NCI-H748 (cell line): ENCODE data around the gene ACTG2.
A peak's percentile ranks its signal among the peaks of the same experiment; 100 is the strongest.
"Not testable (repeated sequence)": the region's sequence is repeated elsewhere in the genome, so short reads cannot be mapped to it uniquely, and the experiment has no call there.

Source experiments
- DNase-seq: peaks from one replicate; lab custom pipeline; 2025; ENCODE audit not compliant: unreplicated experiment; lab: John Stamatoyannopoulos, UW

ACTG2 gene

DNA sequence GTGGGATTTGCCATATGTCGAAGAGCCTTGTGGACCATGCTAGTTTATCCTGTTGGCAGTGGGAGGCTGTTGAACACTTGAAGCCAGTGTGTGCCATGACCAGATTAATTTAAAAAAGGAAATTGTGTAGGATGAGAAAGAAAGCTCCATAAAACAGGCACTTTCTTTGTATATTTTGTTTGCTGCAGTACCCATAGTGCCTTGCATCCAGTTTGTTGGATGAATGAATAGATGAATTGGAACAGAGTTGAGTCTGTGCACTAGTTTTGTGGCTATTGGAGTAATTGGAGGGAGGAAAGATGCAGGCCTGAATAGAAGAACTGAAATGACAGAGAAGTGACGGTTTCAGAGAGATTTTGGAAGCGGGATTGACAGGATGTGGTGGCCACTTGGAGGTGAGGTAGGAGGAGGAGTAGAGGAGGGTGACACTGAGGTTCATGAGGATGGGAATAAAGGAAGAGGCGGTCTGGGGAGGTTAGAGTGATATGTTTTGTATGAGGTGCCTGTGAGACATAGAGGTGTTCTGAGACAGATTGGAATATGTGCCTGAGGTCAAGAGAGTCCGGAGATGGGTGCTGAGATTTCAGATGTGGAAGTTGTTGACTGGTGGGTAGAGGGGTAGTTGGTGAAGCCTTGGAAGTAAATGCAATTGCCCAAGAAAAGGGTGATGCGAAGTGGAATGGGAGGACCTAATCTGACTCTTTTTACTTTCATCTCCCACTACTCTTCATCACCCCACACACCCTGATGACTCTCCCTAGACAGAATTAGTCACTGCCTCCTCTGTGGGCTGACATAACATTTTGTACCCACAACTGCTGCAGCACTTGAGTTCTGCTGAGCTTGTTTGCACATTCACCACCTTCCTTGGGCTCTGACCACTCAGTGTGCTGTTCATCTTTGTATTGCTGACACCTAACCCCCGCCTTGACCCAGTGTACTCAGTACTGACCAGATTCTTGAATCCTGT is 39.0 kb downstream of the ACTG2 start:
- no peak for DNase-seq

- DNase-seq: peak; percentile 9
Measured at GRCh38 chr2:73933194-73933593, 40.4 kb downstream of the ACTG2 start.

DNA sequence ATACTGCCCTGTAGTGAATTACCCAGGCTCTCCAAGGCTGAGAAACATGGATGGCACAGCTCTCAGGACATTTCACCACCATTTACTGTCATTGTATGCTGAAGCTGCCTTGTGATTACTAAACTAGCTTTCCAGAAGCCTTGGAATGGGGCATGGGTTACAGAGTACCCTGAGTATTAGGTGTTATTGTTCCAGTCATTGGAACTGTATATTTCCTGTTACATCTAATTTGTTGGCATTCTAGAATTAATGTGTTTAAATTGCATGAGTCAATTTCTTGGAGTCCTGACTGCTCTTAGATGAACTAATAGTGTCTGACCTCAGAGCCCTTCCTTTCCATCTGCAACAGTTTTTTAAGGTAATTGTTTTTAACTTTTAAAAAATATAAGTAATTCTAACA is 42.8 kb downstream of the ACTG2 start:
- no peak for DNase-seq

GRCh38 chr2:73937103-73937885 is 44.5 kb downstream of the ACTG2 start:
- DNase-seq: no peak

- DNase-seq: no peak
Measured at GRCh38 chr2:73937899-73938298, 45.1 kb downstream of the ACTG2 start.

- DNase-seq: no peak
Measured at GRCh38 chr2:73938718-73939352, 46.0 kb downstream of the ACTG2 start.

- DNase-seq: no peak
Measured at GRCh38 chr2:73939419-73939818, 46.6 kb downstream of the ACTG2 start.

GRCh38 chr2:73940066-73940465 is 47.3 kb downstream of the ACTG2 start:
- not testable (repeated sequence) for DNase-seq

DNA sequence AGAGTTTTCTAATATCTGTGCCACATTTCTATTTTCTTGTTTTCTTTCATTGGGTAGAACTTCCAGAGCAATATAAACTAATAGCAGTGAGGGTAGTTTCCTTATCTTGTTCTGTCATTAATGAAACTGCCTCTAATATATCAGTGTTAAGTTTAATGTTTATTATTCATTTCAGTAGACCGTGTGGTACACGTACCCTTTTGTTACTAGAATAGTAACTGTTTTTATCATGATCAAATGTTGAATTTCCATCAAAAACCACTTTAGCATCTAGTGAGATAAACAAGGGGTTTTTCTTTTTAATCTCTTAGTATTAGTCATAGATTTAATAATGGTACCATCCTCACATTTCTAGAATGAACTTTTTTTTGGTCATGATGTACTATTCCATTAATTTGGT is 49.9 kb downstream of the ACTG2 start:
- DNase-seq: no peak

DNA sequence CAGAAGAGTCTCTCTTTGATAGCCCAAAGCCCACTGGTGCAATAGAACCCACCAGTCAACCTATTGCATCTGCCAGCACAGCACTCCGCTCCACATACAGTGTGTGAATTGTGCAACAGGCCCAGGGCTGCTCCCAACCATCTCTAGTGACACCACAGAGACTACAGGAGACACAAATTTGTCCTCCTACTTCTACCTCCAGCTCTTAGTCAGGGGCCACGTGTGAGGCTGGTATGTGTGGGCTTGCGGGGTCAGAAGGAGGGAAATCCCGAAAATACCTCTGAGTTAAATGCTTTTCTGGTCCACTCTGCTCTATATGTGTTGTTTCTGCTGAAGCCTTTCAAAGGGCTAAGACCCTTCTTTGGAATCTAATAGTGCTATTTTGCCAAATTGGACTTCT is 51.9 kb downstream of the ACTG2 start:
- DNase-seq: no peak

GRCh38 chr2:73946215-73946614 is 53.4 kb downstream of the ACTG2 start:
- DNase-seq: no peak

DNA sequence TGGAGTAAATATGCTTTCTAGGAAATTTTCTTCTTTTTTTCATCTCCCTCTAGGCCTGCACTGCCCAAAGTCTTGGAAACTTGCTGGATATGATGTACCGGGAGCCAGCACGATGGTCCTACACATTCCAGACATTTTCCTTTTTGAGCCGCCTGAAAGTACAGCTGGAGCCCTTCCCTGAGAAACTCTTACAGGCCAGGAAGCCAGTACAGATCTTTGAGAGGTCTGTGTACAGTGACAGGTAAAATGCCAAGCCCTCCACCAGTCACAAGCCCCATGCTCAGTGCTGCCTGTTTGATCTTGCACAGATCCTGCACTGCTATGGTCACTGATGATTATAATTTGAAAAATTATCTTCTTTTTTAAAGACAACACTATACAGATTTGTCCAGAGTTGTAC is 53.9 kb downstream of the ACTG2 start:
- no peak for DNase-seq

DNA sequence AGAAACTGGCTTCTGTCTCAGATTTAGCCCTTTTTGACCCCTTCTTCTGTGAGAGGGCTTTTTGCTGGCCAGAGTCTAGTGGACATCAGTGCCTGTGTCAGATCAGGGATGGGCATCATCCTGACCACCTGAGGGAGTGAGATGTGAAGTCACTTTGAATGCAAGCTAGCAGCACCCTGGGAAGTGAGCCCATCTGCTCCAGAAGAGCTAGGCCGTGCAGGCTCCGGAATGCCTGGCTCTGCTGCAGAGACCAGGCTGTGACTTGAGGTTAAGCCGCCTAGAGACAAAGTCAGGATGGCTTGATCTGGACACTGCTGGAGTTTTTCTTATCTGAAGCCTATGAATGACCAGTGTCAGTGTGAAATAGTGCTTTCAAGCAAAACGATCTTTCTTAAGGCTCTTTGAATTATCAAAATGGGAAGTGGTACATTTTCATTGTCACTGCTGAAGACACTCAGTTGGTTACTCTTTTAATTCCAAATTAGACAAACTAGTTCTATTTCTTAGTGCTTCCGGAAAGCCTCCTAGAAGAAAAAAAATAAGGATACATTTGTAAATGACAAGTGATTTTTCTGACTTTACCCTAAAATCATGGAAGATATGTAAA is 54.7 kb downstream of the ACTG2 start:
- DNase-seq: no peak

- no peak for DNase-seq
Measured at GRCh38 chr2:73949802-73950201, 57.0 kb downstream of the ACTG2 start.

DNA sequence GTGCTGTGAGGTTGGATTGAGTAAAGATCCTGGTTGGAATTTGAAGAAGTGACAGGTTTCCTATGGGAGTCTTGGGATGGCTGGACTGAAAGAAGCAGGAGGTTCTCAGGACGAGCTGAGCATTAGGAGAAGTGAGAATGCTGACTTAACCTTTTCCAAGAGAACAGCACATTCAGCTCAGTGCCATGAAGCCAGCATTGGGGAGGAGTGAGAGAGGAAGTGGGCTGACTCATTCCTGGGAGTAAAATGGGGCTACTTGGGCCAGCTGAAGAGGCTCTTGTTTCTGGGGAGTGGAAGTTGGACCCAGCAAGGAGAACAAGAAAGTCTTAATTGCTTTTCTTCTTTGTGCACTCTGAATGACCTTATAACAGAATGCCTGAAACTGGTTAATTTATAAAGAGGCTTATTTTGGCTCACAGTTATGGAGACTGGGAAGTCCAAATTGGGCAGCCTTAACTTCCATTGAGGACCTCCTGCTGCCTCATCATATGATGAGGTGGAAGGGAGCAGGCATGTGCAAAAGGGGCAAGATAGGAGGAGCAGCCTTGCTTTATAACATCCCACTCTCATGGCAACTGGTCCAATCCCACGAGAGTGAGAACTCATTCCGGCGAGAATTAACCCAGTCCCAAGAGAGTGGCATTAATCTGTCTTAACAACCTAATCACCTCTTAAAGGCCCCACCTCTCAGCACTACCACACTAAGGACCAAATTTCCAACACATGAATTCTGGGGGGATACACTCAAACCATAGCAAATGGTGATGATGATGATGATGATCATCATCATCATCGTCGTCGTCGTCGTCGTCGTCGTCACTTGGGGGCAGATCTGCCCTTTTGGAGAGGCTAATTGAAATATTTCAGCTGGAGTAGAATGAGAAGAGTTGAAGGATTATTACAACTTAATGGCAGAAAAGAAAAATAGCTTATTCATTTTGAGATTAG is 60.0 kb downstream of the ACTG2 start:
- no peak for DNase-seq

DNA sequence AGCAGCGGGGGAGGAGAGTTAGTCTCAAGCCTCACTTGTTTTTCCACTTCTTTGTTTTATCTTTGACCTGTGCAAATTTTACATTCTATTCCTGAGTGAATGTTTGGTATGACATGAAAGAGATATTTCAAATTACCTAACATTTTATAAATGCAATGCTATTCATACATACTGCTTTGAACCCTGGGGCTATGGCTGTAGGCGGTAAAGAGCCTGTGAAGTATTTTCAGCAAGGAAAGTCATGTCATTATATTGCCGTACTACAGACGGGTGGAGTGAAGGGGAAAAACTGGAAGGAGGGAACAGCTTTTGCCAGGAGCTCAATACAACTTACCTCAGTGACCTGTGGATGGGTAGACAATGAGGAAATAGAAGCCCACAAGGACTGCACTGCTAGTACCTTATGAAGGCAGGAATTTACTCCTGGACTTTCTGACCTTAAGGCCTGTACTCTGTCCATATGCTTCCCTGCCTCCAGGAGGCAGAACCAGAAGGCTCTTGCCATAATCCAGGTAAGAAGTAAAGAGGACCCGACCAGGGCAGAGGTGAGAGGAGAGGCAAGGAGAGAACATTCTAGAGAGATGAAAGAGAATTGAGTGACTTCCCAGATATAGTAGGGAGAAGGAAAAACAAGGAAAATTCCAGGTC is 63.5 kb downstream of the ACTG2 start:
- DNase-seq: no peak

- DNase-seq: no peak
Measured at GRCh38 chr2:73961274-73961673, 68.5 kb downstream of the ACTG2 start.

- no peak for DNase-seq
Measured at GRCh38 chr2:73961823-73962615, 69.2 kb downstream of the ACTG2 start.

GRCh38 chr2:73962798-73963197 is 70.0 kb downstream of the ACTG2 start:
- DNase-seq: no peak
